ENCODE measurements around the gene MED26. TPM values are rescaled to one million over a fixed set of nuclear protein-coding genes. Genes with fewer than 3 reads are reported as not detected.
"Not testable (repeated sequence)": the region's sequence is repeated elsewhere in the genome, so short reads cannot be mapped to it uniquely, and the experiment has no call there.

Gene MED26
- total and polyA plus RNA-seq, 4 donors: 7.0 to 18.2 (median 8.2) TPM

GRCh38 chr19:16670291-16670690 lies 42.3 kb upstream of the MED26 start:
- Histone ChIP-seq H3K27me3 (ENCODE audit: control insufficient read depth in 3 of 3, insufficient read depth in 3 of 3, low read length in 2 of 3) (no peaks in the 10 kb centered on the region), H3K36me3 (ENCODE audit: control insufficient read depth in 4 of 4, insufficient read depth in 4 of 4, low read length in 4 of 4) (peaks cover 0 to 1% (median 0%) of the 10 kb centered on the region in 4 donors), H3K4me1 (ENCODE audit: control insufficient read depth in 5 of 5, insufficient read depth in 5 of 5, low read length in 5 of 5) (no peaks in the 10 kb centered on the region), H3K9ac (ENCODE audit: insufficient read depth in 1 of 2, low read length in 2 of 2) (no peak overlapping the region), H3K27ac (ENCODE audit: low read depth in 1 of 2, low read length in 1 of 2) (no peak overlapping the region), H3K4me3 (no peak overlapping the region), H3K9me3 (ENCODE audit: control insufficient read depth in 4 of 4, insufficient read depth in 3 of 4, low read length in 3 of 4) (no peaks in the 10 kb centered on the region)
- DNase-seq: no peak
- no peak for TF ChIP-seq CTCF (IDR thresholded peaks at IDR 0.05; ENCODE audit: control extremely low read depth, extremely low read depth)
- ATAC-seq (ENCODE audit: insufficient read depth, low FRiP score): no peak
- WGBS, 2 donors: 97 to 98% methylated on average over 13 of the region's 13 CpGs

GRCh38 chr19:16668702-16669101 lies 40.7 kb upstream of the MED26 start:
- DNase-seq; H3K4me1 ChIP-seq (ENCODE audit: control insufficient read depth in 5 of 5, insufficient read depth in 5 of 5, low read length in 5 of 5); ATAC-seq (ENCODE audit: insufficient read depth, low FRiP score); H3K9ac ChIP-seq (ENCODE audit: insufficient read depth in 1 of 2, low read length in 2 of 2); H3K27ac ChIP-seq (ENCODE audit: low read depth in 1 of 2, low read length in 1 of 2); H3K36me3 ChIP-seq (ENCODE audit: control insufficient read depth in 4 of 4, insufficient read depth in 4 of 4, low read length in 4 of 4); H3K9me3 ChIP-seq (ENCODE audit: control insufficient read depth in 4 of 4, insufficient read depth in 3 of 4, low read length in 3 of 4); H3K27me3 ChIP-seq (ENCODE audit: control insufficient read depth in 3 of 3, insufficient read depth in 3 of 3, low read length in 2 of 3); H3K4me3 ChIP-seq: not testable (repeated sequence)
- 97 to 100% methylated on average over 4 of the region's 4 CpGs for WGBS, 2 donors

- H3K27ac ChIP-seq (ENCODE audit: low read depth in 1 of 2, low read length in 1 of 2): no peak overlapping the region
- no peaks in the 10 kb centered on the region for H3K36me3 ChIP-seq (ENCODE audit: control insufficient read depth in 4 of 4, insufficient read depth in 4 of 4, low read length in 4 of 4)
- no peak overlapping the region for H3K9ac ChIP-seq (ENCODE audit: insufficient read depth in 1 of 2, low read length in 2 of 2)
- DNase-seq (no peak), ATAC-seq (ENCODE audit: insufficient read depth, low FRiP score) (no peak)
- H3K4me3 ChIP-seq: no peak overlapping the region
- H3K9me3 ChIP-seq (ENCODE audit: control insufficient read depth in 4 of 4, insufficient read depth in 3 of 4, low read length in 3 of 4): no peaks in the 10 kb centered on the region
- H3K27me3 ChIP-seq (ENCODE audit: control insufficient read depth in 3 of 3, insufficient read depth in 3 of 3, low read length in 2 of 3): no peaks in the 10 kb centered on the region
- no peak for TF ChIP-seq CTCF (IDR thresholded peaks at IDR 0.05; ENCODE audit: control extremely low read depth, extremely low read depth)
- H3K4me1 ChIP-seq (ENCODE audit: control insufficient read depth in 5 of 5, insufficient read depth in 5 of 5, low read length in 5 of 5): peaks cover 0 to 1% (median 0%) of the 10 kb centered on the region in 5 donors
- 88 to 91% methylated on average over 5 of the region's 5 CpGs for WGBS, 2 donors
Observed at GRCh38 chr19:16668176-16668575, 40.2 kb upstream of the MED26 start.

GRCh38 chr19:16661480-16662034 lies 33.6 kb upstream of the MED26 start:
- ATAC-seq (ENCODE audit: insufficient read depth, low FRiP score): no peak
- no peak for TF ChIP-seq CTCF (IDR thresholded peaks at IDR 0.05; ENCODE audit: control extremely low read depth, extremely low read depth)
- no peak overlapping the region for H3K9ac ChIP-seq (ENCODE audit: insufficient read depth in 1 of 2, low read length in 2 of 2)
- peak overlapping the region; percentile 48 for H3K4me3 ChIP-seq
- H3K27ac ChIP-seq (ENCODE audit: low read depth in 1 of 2, low read length in 1 of 2): peak overlapping the region; percentile 74 to 78
- H3K36me3 ChIP-seq (ENCODE audit: control insufficient read depth in 4 of 4, insufficient read depth in 4 of 4, low read length in 4 of 4): peaks cover 0 to 19% (median 15%) of the 10 kb centered on the region in 4 donors
- DNase-seq: peak in 1 of 3 donors; percentile 8
- 3% methylated on average over 20 to 31 of the region's 31 CpGs for WGBS, 2 donors
- H3K9me3 ChIP-seq (ENCODE audit: control insufficient read depth in 4 of 4, insufficient read depth in 3 of 4, low read length in 3 of 4): no peaks in the 10 kb centered on the region
- H3K4me1 ChIP-seq (ENCODE audit: control insufficient read depth in 5 of 5, insufficient read depth in 5 of 5, low read length in 5 of 5): peaks cover 7 to 18% (median 8%) of the 10 kb centered on the region in 5 donors
- H3K27me3 ChIP-seq (ENCODE audit: control insufficient read depth in 3 of 3, insufficient read depth in 3 of 3, low read length in 2 of 3): no peaks in the 10 kb centered on the region
